ENCODE data around the gene DSTYK.

The DSTYK gene

DNA sequence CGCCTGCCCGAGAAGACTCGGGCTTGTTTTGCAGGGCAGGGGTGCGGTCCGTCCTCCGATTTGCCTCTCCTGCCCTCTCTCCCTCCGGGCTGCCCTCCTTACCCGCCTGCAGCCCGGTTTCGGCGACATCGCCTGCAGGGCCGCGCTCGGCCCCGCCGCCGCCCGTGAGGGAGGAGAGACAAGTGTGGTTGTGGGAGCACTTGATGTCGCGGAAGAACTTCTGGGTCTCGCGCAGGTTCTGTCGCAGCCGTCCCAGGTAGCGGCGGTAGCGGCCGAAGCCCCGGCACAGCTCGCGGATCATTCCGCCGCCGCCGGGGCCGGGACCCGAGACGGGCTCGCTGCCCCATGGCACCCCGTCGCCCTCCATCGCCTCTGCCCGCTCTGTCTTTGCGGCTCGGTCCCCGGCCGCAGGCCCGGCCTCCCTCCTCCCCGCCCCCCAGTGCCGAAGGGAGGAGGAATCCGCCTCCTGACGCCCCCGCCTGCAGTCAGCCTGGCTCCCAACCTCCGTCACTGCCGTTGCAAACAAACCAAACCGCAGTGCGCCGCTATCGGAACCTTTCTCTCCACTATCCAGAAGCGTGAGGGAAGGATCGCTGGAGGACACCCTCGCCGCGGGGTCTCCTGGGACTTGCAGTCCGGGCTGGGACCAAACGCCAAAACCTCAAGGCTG, at the start of gene DSTYK:
TSS of gene DSTYK (minus strand) at position 534 of the 670 bp plus-strand sequence. CDS start at position 367, 167 bp downstream.
- DNase-seq (ENCODE audit: extremely low read depth, low read depth), result peak; percentile 92
- peak; percentile 3 for TF ChIP-seq CTCF (IDR thresholded peaks at IDR 0.05; ENCODE audit: low read depth, low read length)

- no peak for DNase-seq (ENCODE audit: extremely low read depth, low read depth)
- TF ChIP-seq CTCF (IDR thresholded peaks at IDR 0.05; ENCODE audit: low read depth, low read length), result no peak
Observed at GRCh38 chr1:205259998-205260397, 48.5 kb upstream of the DSTYK start.

DNA sequence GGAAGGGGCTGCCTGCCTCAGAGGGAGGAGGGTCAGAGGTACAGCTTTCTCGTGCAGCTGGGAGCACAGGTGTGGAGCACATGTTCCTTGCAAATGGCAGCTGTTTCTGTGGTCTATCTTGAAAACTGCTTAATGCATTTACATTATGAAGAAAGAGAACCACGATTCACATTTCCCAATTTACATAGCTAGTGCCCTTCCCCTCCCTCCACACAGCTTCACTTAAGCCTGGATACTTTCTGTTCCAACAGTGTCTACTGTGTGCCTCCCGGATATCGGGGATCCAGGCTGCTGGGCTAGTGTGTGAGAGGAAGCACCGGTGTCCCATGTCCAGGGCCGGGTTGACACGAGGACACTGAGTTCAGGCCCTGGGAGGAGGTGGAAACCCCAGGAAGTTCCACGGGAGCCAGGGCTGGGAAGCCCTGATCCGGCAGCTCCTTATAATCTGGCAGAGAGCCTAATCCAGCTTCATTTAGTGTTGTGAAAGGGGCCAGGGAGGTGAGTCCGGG, 47.9 kb upstream of the DSTYK start:
- TF ChIP-seq CTCF (IDR thresholded peaks at IDR 0.05; ENCODE audit: low read depth, low read length), result no peak

GRCh38 chr1:205258719-205259118, 47.2 kb upstream of the DSTYK start:
- no peak for DNase-seq (ENCODE audit: extremely low read depth, low read depth)
- TF ChIP-seq CTCF (IDR thresholded peaks at IDR 0.05; ENCODE audit: low read depth, low read length), result no peak

More for the DNA sequence above, 47.9 kb upstream of the DSTYK start:
- DNase-seq (ENCODE audit: extremely low read depth, low read depth), result no peak

DNA sequence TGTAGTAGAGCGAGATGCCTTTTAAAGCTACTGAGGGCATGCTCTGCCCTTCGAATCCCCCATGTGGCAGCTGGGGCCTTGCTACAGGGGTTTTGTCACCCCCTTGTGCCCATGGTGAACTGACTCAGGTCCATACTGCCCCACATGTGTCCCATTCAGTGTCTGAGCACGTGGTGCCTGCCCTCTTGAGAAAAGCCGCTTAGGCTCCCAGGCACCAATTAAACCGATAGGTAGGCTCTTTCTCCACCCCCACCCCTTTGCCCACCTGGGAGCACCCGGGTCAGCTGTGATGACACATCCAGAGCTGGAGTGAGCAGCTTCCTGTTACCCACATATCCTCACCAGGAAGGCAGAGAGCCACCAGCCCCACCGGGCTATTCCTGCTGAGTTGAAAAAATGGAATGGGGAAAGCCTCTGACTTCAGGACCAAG, 46.8 kb upstream of the DSTYK start:
- TF ChIP-seq CTCF (IDR thresholded peaks at IDR 0.05; ENCODE audit: low read depth, low read length), result no peak
- no peak for DNase-seq (ENCODE audit: extremely low read depth, low read depth)

GRCh38 chr1:205257735-205258134, 46.2 kb upstream of the DSTYK start:
- no peak for DNase-seq (ENCODE audit: extremely low read depth, low read depth)
- no peak for TF ChIP-seq CTCF (IDR thresholded peaks at IDR 0.05; ENCODE audit: low read depth, low read length)

GRCh38 chr1:205256951-205257625, 45.6 kb upstream of the DSTYK start:
- no peak for TF ChIP-seq CTCF (IDR thresholded peaks at IDR 0.05; ENCODE audit: low read depth, low read length)
- DNase-seq (ENCODE audit: extremely low read depth, low read depth), result no peak

Data from AG09319 (cell line).